ENCODE results near the gene FSCN2. TPM values are rescaled to one million over a fixed set of nuclear protein-coding genes. Genes with fewer than 3 reads are reported as not detected.

Gene FSCN2
- total RNA-seq, 1 experiment from 2014 or later, result 4.3 TPM

- H3K36me3 ChIP-seq (ENCODE audit: low read depth), result no peaks in the 10 kb centered on the region
- ChIA-PET POLR2A (ENCODE audit: unreplicated experiment) (interaction anchor here (0.6 kb wide), 1 partner anchor 19 kb away, joined by 4 read pairs; no protein-coding TSS in a partner anchor), CTCF (interaction anchor here (0.6 kb wide), 1 partner anchor 33 kb away, joined by 3 read pairs; no protein-coding TSS in a partner anchor)
- no peaks in the 10 kb centered on the region for H3K4me1 ChIP-seq (replicated peaks; ENCODE audit: insufficient read depth)
- no peak overlapping the region for H3K4me3 ChIP-seq
- no peaks in the 10 kb centered on the region for H3K9me2 ChIP-seq (ENCODE audit: insufficient read depth)
- H4K20me1 ChIP-seq (ENCODE audit: insufficient read depth), result 0 out of 2 replicates have a peak, but pooled peaks cover 7% of the 10 kb centered on the region
- intact Hi-C loops (cut with micrococcal nuclease; ENCODE audit: unreplicated experiment), result no loop called here
- no peak overlapping the region for H2AFZ ChIP-seq
- no peak for DNase-seq
- no TSS peak for BruUV-seq (replicated peaks)
- TF ChIP-seq EZH2 (IDR thresholded peaks at IDR 0.05; ENCODE audit: low read depth), result no peak
- TF ChIP-seq CTCF (conservative IDR thresholded peaks at IDR 0.05), result no peak
- no peaks in the 10 kb centered on the region for H3K79me2 ChIP-seq (ENCODE audit: low read depth)
- H3K4me2 ChIP-seq, result no peak overlapping the region
- peaks cover 8% of the 10 kb centered on the region; the same call in 1 of the 2 replicates for H3F3A ChIP-seq (ENCODE audit: insufficient read depth, low read depth)
- no peaks in the 10 kb centered on the region for H3K27me3 ChIP-seq (ENCODE audit: insufficient read depth, low read depth)
- no peaks in the 10 kb centered on the region for H3K9me3 ChIP-seq (ENCODE audit: insufficient read depth, low read depth)
- H3K27ac ChIP-seq, result no peak overlapping the region
Observed at GRCh38 chr17:81586096-81586495, 57.9 kb downstream of the FSCN2 start.

Other genes with a start within 250 kb of the FSCN2 start
- gene SLC38A10, start 233.1 kb upstream of the FSCN2 start, total RNA-seq (2021), result 127 and 130 TPM in 2 replicates
- gene BAHCC1, start 132.9 kb upstream of the FSCN2 start, total RNA-seq (2021), result 33.7 and 35.4 TPM in 2 replicates
- 3,629 and 4,502 TPM in 2 replicates for gene ACTG1, start 15.6 kb upstream of the FSCN2 start, total RNA-seq (2021)
- gene FAAP100, start 24.0 kb downstream of the FSCN2 start, total RNA-seq (2021), result 34.0 and 43.8 TPM in 2 replicates
- 154 and 208 TPM in 2 replicates for gene NPLOC4, start 108.7 kb downstream of the FSCN2 start, total RNA-seq (2021)
- gene TSPAN10, start 108.8 kb downstream of the FSCN2 start, total RNA-seq (2021), result 8.6 and 15.0 TPM in 2 replicates
- gene PDE6G, start 128.2 kb downstream of the FSCN2 start, total RNA-seq (2021), result 0.68 and 1.3 TPM in 2 replicates
- gene OXLD1, start 138.2 kb downstream of the FSCN2 start, total RNA-seq (2021), result 40.2 and 66.0 TPM in 2 replicates
- 29.3 and 30.0 TPM in 2 replicates for gene CCDC137, start 138.4 kb downstream of the FSCN2 start, total RNA-seq (2021)
- gene ARL16, start 155.4 kb downstream of the FSCN2 start, total RNA-seq (2021), result 41.7 and 48.3 TPM in 2 replicates
- gene HGS, start 155.6 kb downstream of the FSCN2 start, total RNA-seq (2021), result 149 and 166 TPM in 2 replicates
- gene MRPL12, start 175.0 kb downstream of the FSCN2 start, total RNA-seq (2021), result 98.6 and 142 TPM in 2 replicates
- gene SLC25A10, start 183.9 kb downstream of the FSCN2 start, total RNA-seq (2021), result 83.6 and 86.5 TPM in 2 replicates